ENCODE measurements around the gene CDCA7L. TPM values are rescaled to one million over a fixed set of nuclear protein-coding genes. Genes with fewer than 3 reads are reported as not detected.

The CDCA7L gene
- total RNA-seq, 4 donors from 2014 or later, result 12.6 to 61.7 (median 18.5) TPM

- Histone ChIP-seq H3K27ac (peak overlapping the region; percentile 74 to 86), H3K4me1 (no peaks in the 10 kb centered on the region)
- intact Hi-C loops (cut with DNase I; ENCODE audit: low total_unique reads), result no loop called here
Measured at GRCh38 chr7:21946222-21946709, 567 bp upstream of the CDCA7L start.

GRCh38 chr7:21944616-21945453 lies 864 bp downstream of the CDCA7L start:
- H3K4me1 ChIP-seq, result no peaks in the 10 kb centered on the region
- no peaks in the 10 kb centered on the region for H3K27me3 ChIP-seq
- H3K36me3 ChIP-seq, result no peaks in the 10 kb centered on the region
- no peak for DNase-seq
- intact Hi-C loops (cut with DNase I; ENCODE audit: low total_unique reads), result no loop called here
- TF ChIP-seq POLR2A (IDR thresholded peaks at IDR 0.05) (no peak), CTCF (IDR thresholded peaks at IDR 0.05) (no peak)
- no peaks in the 10 kb centered on the region for H3K9me3 ChIP-seq
- peak overlapping the region; percentile 74 to 86 for H3K27ac ChIP-seq
- peak overlapping the region; percentile 65 to 67 for H3K4me3 ChIP-seq

More at GRCh38 chr7:21946222-21946709, 567 bp upstream of the CDCA7L start:
- DNase-seq, result no peak
- no peaks in the 10 kb centered on the region for H3K36me3 ChIP-seq
- no peaks in the 10 kb centered on the region for H3K9me3 ChIP-seq
- no peaks in the 10 kb centered on the region for H3K27me3 ChIP-seq
- TF ChIP-seq CTCF (IDR thresholded peaks at IDR 0.05) (no peak), POLR2A (IDR thresholded peaks at IDR 0.05) (no peak)
- H3K4me3 ChIP-seq, result peak overlapping the region; percentile 65 to 67

- Histone ChIP-seq H3K9me3 (no peaks in the 10 kb centered on the region), H3K36me3 (no peaks in the 10 kb centered on the region), H3K27me3 (no peaks in the 10 kb centered on the region), H3K4me3 (no peak overlapping the region), H3K4me1 (no peaks in the 10 kb centered on the region), H3K27ac (no peak overlapping the region)
- TF ChIP-seq CTCF (IDR thresholded peaks at IDR 0.05) (no peak), POLR2A (IDR thresholded peaks at IDR 0.05) (no peak)
- no peak for DNase-seq
- intact Hi-C loops (cut with DNase I; ENCODE audit: low total_unique reads), result no loop called here
Measured at GRCh38 chr7:21943436-21943835, 2.3 kb downstream of the CDCA7L start.

- H3K27ac ChIP-seq, result no peak overlapping the region
- no peak overlapping the region for H3K4me3 ChIP-seq
- no peaks in the 10 kb centered on the region for H3K9me3 ChIP-seq
- intact Hi-C loops (cut with DNase I; ENCODE audit: low total_unique reads), result no loop called here
- H3K36me3 ChIP-seq, result no peaks in the 10 kb centered on the region
- DNase-seq, result no peak
- no peaks in the 10 kb centered on the region for H3K27me3 ChIP-seq
- H3K4me1 ChIP-seq, result no peaks in the 10 kb centered on the region
- no peak for TF ChIP-seq CTCF (IDR thresholded peaks at IDR 0.05)
- TF ChIP-seq POLR2A (IDR thresholded peaks at IDR 0.05), result no peak
Measured at GRCh38 chr7:21942955-21943354, 2.7 kb downstream of the CDCA7L start.

- intact Hi-C loops (cut with DNase I; ENCODE audit: low total_unique reads), result no loop called here
- no peaks in the 10 kb centered on the region for H3K27me3 ChIP-seq
- no peaks in the 10 kb centered on the region for H3K36me3 ChIP-seq
- TF ChIP-seq POLR2A (IDR thresholded peaks at IDR 0.05) (no peak), CTCF (IDR thresholded peaks at IDR 0.05) (no peak)
- no peak for DNase-seq
- no peak overlapping the region for H3K27ac ChIP-seq
- no peaks in the 10 kb centered on the region for H3K9me3 ChIP-seq
- no peak overlapping the region for H3K4me3 ChIP-seq
- no peaks in the 10 kb centered on the region for H3K4me1 ChIP-seq
Measured at GRCh38 chr7:21941611-21942141, 4.0 kb downstream of the CDCA7L start.
